GM12873 (cell line): Measurements from ENCODE around the gene MAPK8IP1.
A peak's percentile ranks its signal among the peaks of the same experiment; 100 is the strongest.

Experiments used
- CTCF ChIP-seq: IDR thresholded peaks from 2 replicates; pipeline ENCODE4 v1.5.1; 2012; ENCODE audit warnings: low read depth, mild to moderate bottlenecking, moderate library complexity, low read length, control low read depth; ENCODE audit not compliant: insufficient read depth; ENCODE audit errors: missing control alignments

MAPK8IP1 gene

GRCh38 chr11:45847911-45848316, 37.5 kb upstream of the MAPK8IP1 start:
- TF ChIP-seq CTCF = peak; percentile 39

GRCh38 chr11:45848654-45849081, 36.8 kb upstream of the MAPK8IP1 start:
- no peak for TF ChIP-seq CTCF

DNA sequence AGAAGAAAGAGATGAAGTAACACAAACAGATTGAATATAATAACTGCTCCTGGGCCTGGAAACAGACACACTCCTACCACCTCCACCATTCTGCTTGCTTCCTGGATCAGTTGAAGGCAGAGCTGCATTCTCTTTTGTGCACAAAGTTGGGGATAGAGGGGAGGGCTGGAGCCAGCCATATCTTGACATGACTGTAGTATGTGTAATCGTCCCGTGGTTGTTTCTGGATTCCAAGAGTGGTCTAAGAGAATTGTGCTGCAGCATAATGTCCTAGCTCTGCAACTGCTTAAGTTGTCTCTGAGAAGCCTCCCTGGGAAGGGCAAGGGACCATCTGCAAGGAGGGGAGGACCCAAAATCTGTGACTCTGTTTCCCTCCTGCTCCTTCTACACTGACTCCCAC, 35.0 kb upstream of the MAPK8IP1 start:
- TF ChIP-seq CTCF = no peak

GRCh38 chr11:45851228-45851627, 34.2 kb upstream of the MAPK8IP1 start:
- no peak for TF ChIP-seq CTCF

GRCh38 chr11:45852018-45852711, 33.3 kb upstream of the MAPK8IP1 start:
- peak; percentile 31 for TF ChIP-seq CTCF

- peak; percentile 49 for TF ChIP-seq CTCF
These were observed 32.7 kb upstream of the MAPK8IP1 start for GRCh38 chr11:45852712-45853101.

- TF ChIP-seq CTCF = no peak
These were observed 31.9 kb upstream of the MAPK8IP1 start for GRCh38 chr11:45853332-45854219.
